ENCODE measurements around the gene HCFC1.

The HCFC1 gene

DNA sequence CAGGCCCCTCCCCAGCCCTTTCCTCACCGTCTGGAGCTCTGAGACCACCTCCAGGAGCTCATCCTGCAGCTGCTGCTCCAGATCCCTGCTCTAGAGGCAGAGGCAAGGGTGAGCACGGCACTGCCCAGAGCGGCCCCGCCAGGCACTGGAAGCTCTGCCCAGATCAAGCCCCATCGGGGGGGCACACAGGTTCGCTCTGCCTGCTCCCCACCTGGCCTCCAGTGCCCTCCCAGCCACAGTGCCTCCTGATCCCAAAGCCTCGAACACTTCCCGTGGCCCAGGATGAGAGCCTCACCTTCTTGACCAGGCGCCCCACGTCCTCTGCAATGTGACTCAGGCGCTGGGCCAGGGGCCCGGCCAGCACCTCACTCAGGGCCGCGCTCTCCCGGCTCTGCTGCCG is 50.5 kb downstream of the HCFC1 start:
- peaks cover 17 to 23% of the 10 kb centered on the region in 2 donors for H3K4me1 Mint-ChIP-seq (ENCODE audit: low read depth in 2 of 2)
- DNase-seq (no peak), ATAC-seq (replicated peaks) (no peak)
- H3K27ac Mint-ChIP-seq: peak overlapping the region in 1 of 2 donors; percentile 57
- H3K27me3 Mint-ChIP-seq: no peaks in the 10 kb centered on the region
- H3K36me3 Mint-ChIP-seq (ENCODE audit: insufficient read depth): peaks cover 56% of the 10 kb centered on the region
- H3K9me3 Mint-ChIP-seq: no peaks in the 10 kb centered on the region
- H3K4me3 Mint-ChIP-seq: no peak overlapping the region

DNA sequence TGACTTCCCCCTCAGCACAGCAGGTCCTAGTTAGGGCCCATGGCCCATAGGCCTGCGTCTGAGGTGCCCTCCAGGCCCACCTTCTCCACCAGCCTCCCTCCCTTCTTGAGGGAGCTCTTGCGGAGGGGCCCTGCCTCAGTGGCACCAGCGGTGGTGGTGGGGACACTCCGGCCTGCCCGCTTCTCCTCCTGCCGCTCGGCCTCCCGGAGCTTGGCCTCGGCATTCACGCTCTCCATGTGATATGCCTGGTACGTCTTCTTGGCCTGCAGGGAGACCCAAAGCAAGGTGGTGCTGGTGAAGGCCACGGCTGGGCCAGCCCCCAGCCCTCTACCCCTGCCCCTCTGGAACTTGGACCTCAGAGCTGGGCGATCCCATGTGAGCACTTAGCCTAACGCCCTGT is 51.1 kb downstream of the HCFC1 start:
- H3K4me1 Mint-ChIP-seq (ENCODE audit: low read depth in 2 of 2): peaks cover 16 to 22% of the 10 kb centered on the region in 2 donors
- DNase-seq (no peak), ATAC-seq (replicated peaks) (no peak)
- no peaks in the 10 kb centered on the region for H3K9me3 Mint-ChIP-seq
- no peaks in the 10 kb centered on the region for H3K27me3 Mint-ChIP-seq
- peak overlapping the region in 1 of 2 donors; percentile 57 for H3K27ac Mint-ChIP-seq
- peaks cover 56% of the 10 kb centered on the region for H3K36me3 Mint-ChIP-seq (ENCODE audit: insufficient read depth)
- H3K4me3 Mint-ChIP-seq: no peak overlapping the region

DNA sequence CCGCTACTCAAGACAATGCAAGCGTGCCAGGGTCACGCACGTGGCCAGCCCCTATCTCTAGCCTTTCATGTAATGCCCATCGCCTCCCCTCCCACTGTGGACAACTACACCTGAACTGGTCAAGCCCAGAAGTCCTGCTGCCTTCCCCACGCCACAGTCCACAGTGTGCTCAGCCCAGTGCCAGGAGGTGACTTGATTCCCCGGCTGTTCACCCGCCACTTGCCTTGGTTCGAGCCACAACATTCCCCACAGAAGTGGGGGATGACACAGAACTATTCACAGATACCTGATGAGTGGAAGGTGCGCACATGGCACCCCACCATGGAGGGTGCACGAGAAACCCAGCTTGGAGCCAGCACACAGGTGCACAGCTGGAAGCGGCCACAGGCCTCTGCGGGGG is 52.3 kb downstream of the HCFC1 start:
- no peak for DNase-seq

DNA sequence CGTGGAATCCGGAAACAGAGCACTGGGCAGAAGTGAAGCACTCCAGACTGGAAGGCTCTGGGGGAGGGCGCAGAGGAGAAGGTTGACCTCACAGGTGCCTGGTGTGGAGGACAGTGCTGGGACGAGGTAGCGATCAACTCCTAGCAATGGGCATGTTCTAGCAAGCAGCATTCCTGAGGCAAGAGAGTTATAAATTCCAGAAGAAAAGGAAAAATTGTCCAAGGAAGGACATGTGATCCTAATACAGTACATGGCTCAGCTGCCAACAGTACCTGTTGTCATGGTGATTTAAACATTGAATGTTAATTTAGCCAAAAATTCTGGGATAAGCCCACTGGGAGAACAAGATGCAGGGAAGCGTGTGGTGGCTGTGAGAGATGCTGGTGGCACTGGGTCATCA is 53.7 kb downstream of the HCFC1 start:
- peaks cover 10 to 11% of the 10 kb centered on the region in 2 donors for H3K4me1 Mint-ChIP-seq (ENCODE audit: low read depth in 2 of 2)
- DNase-seq: no peak
- H3K27ac Mint-ChIP-seq: peak overlapping the region in 1 of 2 donors; percentile 74
- no peak for ATAC-seq (replicated peaks)
- no peak overlapping the region for H3K4me3 Mint-ChIP-seq
- H3K36me3 Mint-ChIP-seq (ENCODE audit: insufficient read depth): peaks cover 55% of the 10 kb centered on the region
- H3K9me3 Mint-ChIP-seq: no peaks in the 10 kb centered on the region
- no peaks in the 10 kb centered on the region for H3K27me3 Mint-ChIP-seq

More for the DNA sequence above, 52.3 kb downstream of the HCFC1 start:
- no peak for ATAC-seq (replicated peaks)
- Mint-ChIP-seq H3K36me3 (ENCODE audit: insufficient read depth) (peaks cover 55% of the 10 kb centered on the region), H3K4me3 (no peak overlapping the region), H3K27ac (no peak overlapping the region), H3K4me1 (ENCODE audit: low read depth in 2 of 2) (peaks cover 15 to 18% of the 10 kb centered on the region in 2 donors), H3K27me3 (no peaks in the 10 kb centered on the region), H3K9me3 (no peaks in the 10 kb centered on the region)

- H3K36me3 Mint-ChIP-seq (ENCODE audit: insufficient read depth): peaks cover 51% of the 10 kb centered on the region
- H3K27me3 Mint-ChIP-seq: no peaks in the 10 kb centered on the region
- DNase-seq (no peak), ATAC-seq (replicated peaks) (no peak)
- H3K4me1 Mint-ChIP-seq (ENCODE audit: low read depth in 2 of 2): peaks cover 3 to 10% of the 10 kb centered on the region in 2 donors
- no peaks in the 10 kb centered on the region for H3K9me3 Mint-ChIP-seq
- no peak overlapping the region for H3K4me3 Mint-ChIP-seq
- H3K27ac Mint-ChIP-seq: no peak overlapping the region
These were observed 57.9 kb downstream of the HCFC1 start for GRCh38 chrX:153913701-153914100.

DNA sequence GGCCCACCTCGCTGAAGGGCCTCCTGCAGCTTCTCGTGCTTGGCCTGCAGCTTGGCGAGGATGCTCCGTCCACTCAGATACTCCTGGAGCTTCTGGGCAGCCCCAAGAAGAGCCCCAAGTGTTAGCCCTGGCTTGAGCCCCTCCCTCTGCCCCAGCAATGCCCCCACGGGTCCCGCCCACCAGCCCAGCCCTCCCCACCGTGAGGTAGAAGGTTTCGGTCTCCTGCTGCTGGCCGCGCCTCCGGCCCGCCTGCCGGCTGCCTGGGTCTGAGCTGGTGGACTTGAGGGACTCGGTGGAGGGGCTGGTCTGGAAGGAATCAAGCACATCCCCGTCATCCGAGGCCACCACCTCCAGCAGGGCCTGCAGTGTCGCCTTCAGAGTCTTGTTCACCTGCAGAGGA is 58.4 kb downstream of the HCFC1 start:
- no peak for DNase-seq
- peaks cover 3 to 10% of the 10 kb centered on the region in 2 donors for H3K4me1 Mint-ChIP-seq (ENCODE audit: low read depth in 2 of 2)
- no peaks in the 10 kb centered on the region for H3K9me3 Mint-ChIP-seq
- no peak for ATAC-seq (replicated peaks)
- H3K27ac Mint-ChIP-seq: no peak overlapping the region
- no peaks in the 10 kb centered on the region for H3K27me3 Mint-ChIP-seq
- H3K36me3 Mint-ChIP-seq (ENCODE audit: insufficient read depth): peaks cover 54% of the 10 kb centered on the region
- H3K4me3 Mint-ChIP-seq: no peak overlapping the region

- ATAC-seq (replicated peaks): no peak
- no peaks in the 10 kb centered on the region for H3K27me3 Mint-ChIP-seq
- peaks cover 54% of the 10 kb centered on the region for H3K36me3 Mint-ChIP-seq (ENCODE audit: insufficient read depth)
- H3K4me3 Mint-ChIP-seq: no peak overlapping the region
- H3K9me3 Mint-ChIP-seq: no peaks in the 10 kb centered on the region
- H3K27ac Mint-ChIP-seq: peak overlapping the region in 1 of 2 donors; percentile 62
- H3K4me1 Mint-ChIP-seq (ENCODE audit: low read depth in 2 of 2): peaks cover 3 to 10% of the 10 kb centered on the region in 2 donors
- DNase-seq: no peak
These were observed 59.8 kb downstream of the HCFC1 start for GRCh38 chrX:153911798-153912197.

GRCh38 chrX:153910446-153910845 is 61.2 kb downstream of the HCFC1 start:
- Mint-ChIP-seq H3K4me3 (no peak overlapping the region), H3K4me1 (ENCODE audit: low read depth in 2 of 2) (peaks cover 13 to 16% of the 10 kb centered on the region in 2 donors), H3K36me3 (ENCODE audit: insufficient read depth) (peaks cover 46% of the 10 kb centered on the region), H3K9me3 (no peaks in the 10 kb centered on the region), H3K27ac (no peak overlapping the region), H3K27me3 (no peaks in the 10 kb centered on the region)
- no peak for ATAC-seq (replicated peaks)
- no peak for DNase-seq

DNA sequence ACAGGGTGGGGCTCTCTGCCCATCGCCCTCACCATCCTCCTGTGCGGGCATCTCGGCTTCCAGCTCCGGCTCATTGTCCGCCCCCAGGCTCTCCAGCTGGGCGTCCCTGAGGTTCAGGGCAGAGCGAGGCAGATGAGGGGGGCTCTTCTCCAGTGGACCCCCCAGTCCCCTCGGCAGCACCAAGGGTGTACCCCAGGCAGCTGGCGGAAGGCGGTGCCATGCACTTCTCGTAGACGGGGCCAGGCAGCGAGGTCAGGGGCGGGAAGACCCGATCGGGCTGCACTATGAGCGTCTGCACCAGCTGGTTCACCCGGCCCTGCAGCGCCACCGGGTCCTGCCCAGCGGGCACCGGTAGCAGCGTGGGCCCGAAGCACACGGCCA is 61.6 kb downstream of the HCFC1 start:
- H3K36me3 Mint-ChIP-seq (ENCODE audit: insufficient read depth): peaks cover 45% of the 10 kb centered on the region
- no peak overlapping the region for H3K27ac Mint-ChIP-seq
- no peaks in the 10 kb centered on the region for H3K27me3 Mint-ChIP-seq
- H3K4me3 Mint-ChIP-seq: no peak overlapping the region
- no peak for DNase-seq
- ATAC-seq (replicated peaks): no peak
- no peaks in the 10 kb centered on the region for H3K9me3 Mint-ChIP-seq
- H3K4me1 Mint-ChIP-seq (ENCODE audit: low read depth in 2 of 2): peaks cover 13 to 20% of the 10 kb centered on the region in 2 donors

DNA sequence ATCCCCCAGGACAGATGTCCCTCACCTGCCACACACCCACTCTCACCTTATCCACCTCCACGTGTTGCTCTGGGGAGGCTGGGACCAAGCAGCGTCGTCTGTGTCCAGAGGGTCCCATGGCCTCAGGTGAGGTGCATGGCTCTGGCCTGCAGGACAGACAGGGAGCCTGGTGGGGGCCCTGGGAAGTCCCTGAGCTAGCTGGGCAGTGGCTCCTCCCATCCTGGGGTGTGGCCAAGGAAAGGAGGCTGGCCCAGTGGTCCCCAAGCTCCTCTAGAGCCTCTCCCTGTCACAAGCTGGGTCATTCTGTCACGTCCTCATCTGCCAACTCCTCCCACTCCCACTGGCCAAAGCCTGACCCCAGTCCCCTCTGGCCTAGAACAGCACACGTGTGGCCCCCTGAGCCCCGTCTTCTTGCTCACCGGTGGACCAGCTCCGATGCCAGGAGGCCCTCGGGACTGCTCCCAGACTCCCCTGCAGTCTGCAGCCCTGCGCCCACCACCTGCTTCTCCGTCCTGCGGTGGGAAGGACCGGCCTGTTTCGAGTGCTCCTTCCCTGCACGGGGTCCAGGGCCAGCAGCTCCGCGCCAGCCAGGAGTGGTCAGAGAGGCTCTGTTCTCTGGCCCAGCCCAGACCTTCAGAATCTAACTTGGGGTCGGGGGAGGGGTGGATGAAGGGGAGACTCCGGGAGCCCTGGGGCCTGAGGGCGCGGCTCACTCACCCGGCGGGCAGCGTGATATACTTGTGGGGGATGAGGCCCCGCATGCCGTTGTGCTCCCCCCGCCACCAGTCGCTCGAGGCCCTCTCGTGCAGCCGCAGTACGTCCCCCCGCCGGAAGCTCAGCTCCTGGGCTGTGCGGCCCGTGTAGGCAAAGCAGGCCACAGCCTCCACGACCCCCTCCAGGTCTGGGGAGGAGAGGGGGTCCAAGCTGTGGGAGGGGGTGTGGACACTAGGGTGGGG is 62.3 kb downstream of the HCFC1 start:
- Mint-ChIP-seq H3K36me3 (ENCODE audit: insufficient read depth) (peaks cover 45% of the 10 kb centered on the region), H3K27ac (no peak overlapping the region)
- ATAC-seq (replicated peaks): no peak

DNA sequence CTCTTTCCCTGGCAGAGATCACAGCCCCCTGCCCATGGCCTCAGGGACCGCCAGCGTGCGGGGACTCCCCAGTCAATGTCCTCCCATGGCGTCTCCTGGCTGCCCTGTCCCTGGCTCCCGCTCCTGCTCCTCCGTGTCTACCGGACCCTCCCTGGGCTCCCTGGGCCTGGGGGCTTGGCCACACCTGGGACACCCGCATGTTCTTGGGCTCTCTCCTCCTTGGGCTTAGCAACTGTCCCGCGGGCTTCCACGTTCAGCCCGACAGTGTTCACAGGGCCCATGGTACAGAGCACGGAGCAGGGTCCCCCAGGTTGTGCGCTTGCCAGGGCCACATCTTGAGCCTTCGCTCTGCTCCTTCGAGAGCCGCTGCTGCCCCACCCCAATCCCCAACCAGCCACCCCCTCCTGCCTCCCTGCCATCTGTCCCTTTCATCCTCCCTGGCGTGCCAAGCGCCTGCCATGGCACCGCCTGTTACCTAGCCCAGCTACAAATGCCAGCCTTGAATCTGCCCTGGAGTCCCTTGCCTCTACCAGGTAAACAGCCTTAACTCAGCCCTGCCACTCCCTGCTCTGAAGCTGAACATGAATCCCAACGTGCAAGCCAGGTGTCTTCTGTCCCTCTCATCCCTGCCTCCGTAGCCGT is 63.3 kb downstream of the HCFC1 start:
- H3K9me3 Mint-ChIP-seq: no peaks in the 10 kb centered on the region
- H3K4me1 Mint-ChIP-seq (ENCODE audit: low read depth in 2 of 2): peaks cover 25 to 28% of the 10 kb centered on the region in 2 donors
- ATAC-seq (replicated peaks) (no peak), DNase-seq (no peak)
- H3K4me3 Mint-ChIP-seq: no peak overlapping the region
- no peak overlapping the region for H3K27ac Mint-ChIP-seq
- no peaks in the 10 kb centered on the region for H3K27me3 Mint-ChIP-seq
- H3K36me3 Mint-ChIP-seq (ENCODE audit: insufficient read depth): peaks cover 42% of the 10 kb centered on the region

More for the DNA sequence above, 62.3 kb downstream of the HCFC1 start:
- Mint-ChIP-seq H3K27me3 (no peaks in the 10 kb centered on the region), H3K9me3 (no peaks in the 10 kb centered on the region), H3K4me3 (no peak overlapping the region), H3K4me1 (ENCODE audit: low read depth in 2 of 2) (peaks cover 17 to 22% of the 10 kb centered on the region in 2 donors)
- no peak for DNase-seq

GRCh38 chrX:153907456-153907855 is 64.2 kb downstream of the HCFC1 start:
- Mint-ChIP-seq H3K4me3 (no peak overlapping the region), H3K36me3 (ENCODE audit: insufficient read depth) (peaks cover 37% of the 10 kb centered on the region), H3K27ac (peak overlapping the region in 1 of 2 donors; percentile 90), H3K4me1 (ENCODE audit: low read depth in 2 of 2) (peaks cover 28 to 32% of the 10 kb centered on the region in 2 donors), H3K27me3 (no peaks in the 10 kb centered on the region), H3K9me3 (no peaks in the 10 kb centered on the region)
- DNase-seq (no peak), ATAC-seq (replicated peaks) (no peak)

DNA sequence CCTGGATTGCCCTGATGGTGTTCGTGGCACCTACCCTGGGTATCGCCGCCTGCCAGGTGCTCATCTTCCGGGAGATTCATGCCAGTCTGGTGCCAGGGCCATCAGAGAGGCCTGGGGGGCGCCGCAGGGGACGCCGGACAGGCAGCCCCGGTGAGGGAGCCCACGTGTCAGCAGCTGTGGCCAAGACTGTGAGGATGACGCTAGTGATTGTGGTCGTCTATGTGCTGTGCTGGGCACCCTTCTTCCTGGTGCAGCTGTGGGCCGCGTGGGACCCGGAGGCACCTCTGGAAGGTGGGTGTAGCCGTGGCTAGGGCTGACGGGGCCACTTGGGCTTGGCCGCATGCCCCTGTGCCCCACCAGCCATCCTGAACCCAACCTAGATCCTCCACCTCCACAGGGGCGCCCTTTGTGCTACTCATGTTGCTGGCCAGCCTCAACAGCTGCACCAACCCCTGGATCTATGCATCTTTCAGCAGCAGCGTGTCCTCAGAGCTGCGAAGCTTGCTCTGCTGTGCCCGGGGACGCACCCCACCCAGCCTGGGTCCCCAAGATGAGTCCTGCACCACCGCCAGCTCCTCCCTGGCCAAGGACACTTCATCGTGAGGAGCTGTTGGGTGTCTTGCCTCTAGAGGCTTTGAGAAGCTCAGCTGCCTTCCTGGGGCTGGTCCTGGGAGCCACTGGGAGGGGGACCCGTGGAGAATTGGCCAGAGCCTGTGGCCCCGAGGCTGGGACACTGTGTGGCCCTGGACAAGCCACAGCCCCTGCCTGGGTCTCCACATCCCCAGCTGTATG is 65.3 kb downstream of the HCFC1 start:
- no peaks in the 10 kb centered on the region for H3K9me3 Mint-ChIP-seq
- DNase-seq: peak; percentile 40 to 53 (median 49)
- no peaks in the 10 kb centered on the region for H3K27me3 Mint-ChIP-seq
- peaks cover 32 to 40% of the 10 kb centered on the region in 2 donors for H3K4me1 Mint-ChIP-seq (ENCODE audit: low read depth in 2 of 2)
- H3K4me3 Mint-ChIP-seq: peak overlapping the region; percentile 64 to 73
- H3K36me3 Mint-ChIP-seq (ENCODE audit: insufficient read depth): peaks cover 29% of the 10 kb centered on the region
- H3K27ac Mint-ChIP-seq: peak overlapping the region; percentile 90 to 91
- ATAC-seq (replicated peaks): peak; percentile 91

All from effector memory CD8-positive, alpha-beta T cell (primary cell).